Rectal smooth muscle tissue (tissue), 1 donor: Measurements from ENCODE around the gene SEMA3C.

Source experiments
- H3K27ac ChIP-seq: one replicate; pipeline ENCODE4 v1.7.0; 2013; ENCODE audit warnings: low read depth, low read length, inconsistent platforms
- H3K27me3 ChIP-seq: one replicate; pipeline ENCODE4 v1.7.0; 2013; ENCODE audit warnings: low read length; ENCODE audit not compliant: control insufficient read depth, insufficient read depth
- H3K36me3 ChIP-seq: one replicate; pipeline ENCODE4 v1.7.0; 2013; ENCODE audit warnings: low read length; ENCODE audit not compliant: control insufficient read depth, insufficient read depth
- H3K4me1 ChIP-seq: one replicate; pipeline ENCODE4 v1.7.0; 2013; ENCODE audit warnings: low read length; ENCODE audit not compliant: control insufficient read depth, insufficient read depth
- H3K4me3 ChIP-seq: one replicate; pipeline ENCODE4 v1.7.0; 2013; ENCODE audit warnings: low read length
- H3K9ac ChIP-seq: one replicate; pipeline ENCODE4 v1.7.0; 2013; ENCODE audit warnings: low read length

The SEMA3C gene

GRCh38 chr7:80773787-80774508 lies 144.9 kb downstream of the SEMA3C start:
- peak overlapping the region; percentile 73 for H3K27ac ChIP-seq
- H3K4me3 ChIP-seq, result no peak overlapping the region
- H3K9ac ChIP-seq, result no peak overlapping the region
- H3K36me3 ChIP-seq, result no peaks in the 10 kb centered on the region
- no peaks in the 10 kb centered on the region for H3K27me3 ChIP-seq
- peaks cover 34% of the 10 kb centered on the region for H3K4me1 ChIP-seq

- H3K4me1 ChIP-seq, result peaks cover 34% of the 10 kb centered on the region
- no peaks in the 10 kb centered on the region for H3K27me3 ChIP-seq
- no peaks in the 10 kb centered on the region for H3K36me3 ChIP-seq
- H3K9ac ChIP-seq, result no peak overlapping the region
- H3K27ac ChIP-seq, result peak overlapping the region; percentile 34
- no peak overlapping the region for H3K4me3 ChIP-seq
Measured at GRCh38 chr7:80772347-80772993, 146.4 kb downstream of the SEMA3C start.

DNA sequence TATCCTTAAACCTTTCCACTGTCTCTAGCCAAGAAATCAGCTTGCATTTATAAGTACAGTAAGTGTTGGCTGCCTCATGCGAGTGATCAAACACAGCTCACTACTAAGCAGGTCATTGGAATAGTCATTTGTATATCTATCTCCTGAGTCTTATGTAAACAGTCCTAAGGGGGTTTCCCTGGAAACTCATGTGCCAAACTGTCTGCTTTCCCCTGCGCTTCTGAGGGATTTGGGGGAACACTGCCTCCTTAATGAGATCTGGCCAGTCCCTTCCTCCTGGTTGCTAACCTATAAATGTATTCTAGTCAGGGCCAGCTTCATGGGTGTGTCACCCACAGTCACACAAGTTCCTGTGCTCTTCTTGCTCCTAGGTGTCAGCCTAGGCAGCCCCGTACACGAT lies 147.3 kb downstream of the SEMA3C start:
- Histone ChIP-seq H3K27ac (peak overlapping the region; percentile 4), H3K9ac (no peak overlapping the region), H3K4me1 (peaks cover 34% of the 10 kb centered on the region), H3K4me3 (no peak overlapping the region), H3K27me3 (no peaks in the 10 kb centered on the region), H3K36me3 (no peaks in the 10 kb centered on the region)

- Histone ChIP-seq H3K4me1 (peaks cover 34% of the 10 kb centered on the region), H3K4me3 (no peak overlapping the region), H3K27me3 (no peaks in the 10 kb centered on the region), H3K27ac (peak overlapping the region; percentile 60), H3K36me3 (no peaks in the 10 kb centered on the region), H3K9ac (no peak overlapping the region)
Measured at GRCh38 chr7:80770675-80771081, 148.2 kb downstream of the SEMA3C start.

DNA sequence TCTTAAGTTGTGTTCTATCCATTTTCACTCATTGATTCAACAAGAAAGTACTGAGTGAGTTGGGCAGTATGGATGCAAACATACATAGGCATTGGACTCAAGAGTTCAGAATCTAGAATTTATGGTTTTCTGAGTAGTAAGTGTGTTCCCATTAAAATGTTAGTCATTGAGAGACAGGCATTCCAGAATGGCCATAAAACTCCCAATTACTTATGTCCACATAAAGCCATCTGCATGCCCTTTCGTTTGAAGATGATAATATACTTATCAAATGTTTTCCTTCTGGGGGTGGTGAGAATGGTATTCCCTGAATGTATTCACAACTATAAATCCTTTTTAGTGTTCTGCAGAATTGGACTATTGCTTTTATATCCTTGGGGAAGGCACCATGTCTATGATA lies 148.8 kb downstream of the SEMA3C start:
- peaks cover 34% of the 10 kb centered on the region for H3K4me1 ChIP-seq
- no peak overlapping the region for H3K27ac ChIP-seq
- H3K36me3 ChIP-seq, result no peaks in the 10 kb centered on the region
- H3K27me3 ChIP-seq, result no peaks in the 10 kb centered on the region
- no peak overlapping the region for H3K9ac ChIP-seq
- H3K4me3 ChIP-seq, result no peak overlapping the region

- Histone ChIP-seq H3K4me3 (no peak overlapping the region), H3K27me3 (no peaks in the 10 kb centered on the region), H3K36me3 (no peaks in the 10 kb centered on the region), H3K9ac (no peak overlapping the region), H3K27ac (no peak overlapping the region), H3K4me1 (peaks cover 29% of the 10 kb centered on the region)
Measured at GRCh38 chr7:80768756-80769155, 150.1 kb downstream of the SEMA3C start.

- H3K9ac ChIP-seq, result no peak overlapping the region
- no peak overlapping the region for H3K4me3 ChIP-seq
- no peak overlapping the region for H3K27ac ChIP-seq
- peaks cover 20% of the 10 kb centered on the region for H3K4me1 ChIP-seq
- H3K27me3 ChIP-seq, result no peaks in the 10 kb centered on the region
- H3K36me3 ChIP-seq, result no peaks in the 10 kb centered on the region
Measured at GRCh38 chr7:80767654-80768053, 151.2 kb downstream of the SEMA3C start.

DNA sequence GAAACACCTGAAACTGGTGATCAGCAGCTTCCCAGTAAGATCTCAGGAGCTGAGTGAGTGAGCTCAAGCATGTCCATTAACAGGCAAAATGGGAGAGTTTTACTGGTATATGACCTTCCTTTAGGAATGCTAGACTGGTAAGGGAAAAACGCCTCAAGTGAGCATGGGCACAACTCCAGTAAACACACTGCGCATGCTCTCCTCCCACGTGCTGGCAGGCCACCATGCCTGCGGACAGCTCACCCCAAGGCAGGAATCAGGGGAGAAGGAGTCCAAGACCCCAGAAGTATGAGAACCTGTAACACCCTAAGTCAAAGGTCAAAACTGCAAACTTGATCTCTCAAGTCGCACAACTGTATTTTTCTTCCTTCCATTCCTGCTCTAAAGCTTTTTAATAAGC lies 152.1 kb downstream of the SEMA3C start:
- Histone ChIP-seq H3K27me3 (no peaks in the 10 kb centered on the region), H3K4me1 (peaks cover 11% of the 10 kb centered on the region), H3K27ac (peak overlapping the region; percentile 24)

DNA sequence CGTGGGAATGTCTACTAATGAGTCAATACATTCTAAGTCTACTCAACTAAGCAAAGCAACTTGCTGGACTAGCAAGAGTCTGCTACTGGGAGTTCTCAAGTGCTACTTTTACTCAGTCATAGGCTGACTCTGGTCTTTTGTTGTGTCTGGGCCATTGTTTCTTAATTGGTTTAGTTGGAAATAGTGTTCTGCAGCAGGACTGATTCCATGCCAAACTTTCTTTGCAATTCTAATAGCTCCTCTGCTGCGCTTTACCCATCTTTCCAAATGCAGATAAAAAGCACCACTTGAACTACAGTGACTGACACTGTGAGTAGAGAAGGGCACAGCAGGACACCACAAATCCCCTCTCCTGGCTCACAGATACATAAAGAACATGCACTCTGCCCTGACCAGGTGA lies 154.7 kb downstream of the SEMA3C start:
- Histone ChIP-seq H3K27ac (no peak overlapping the region), H3K9ac (no peak overlapping the region), H3K4me1 (peaks cover 5% of the 10 kb centered on the region), H3K4me3 (no peak overlapping the region), H3K36me3 (no peaks in the 10 kb centered on the region), H3K27me3 (no peaks in the 10 kb centered on the region)

More for the DNA sequence above, 152.1 kb downstream of the SEMA3C start:
- H3K9ac ChIP-seq, result no peak overlapping the region
- no peak overlapping the region for H3K4me3 ChIP-seq
- no peaks in the 10 kb centered on the region for H3K36me3 ChIP-seq

GRCh38 chr7:80763704-80764103 lies 155.1 kb downstream of the SEMA3C start:
- no peaks in the 10 kb centered on the region for H3K36me3 ChIP-seq
- H3K27ac ChIP-seq, result no peak overlapping the region
- H3K4me3 ChIP-seq, result no peak overlapping the region

GRCh38 chr7:80763289-80763688 lies 155.6 kb downstream of the SEMA3C start:
- Histone ChIP-seq H3K9ac (no peak overlapping the region), H3K27ac (no peak overlapping the region)

More at GRCh38 chr7:80763704-80764103, 155.1 kb downstream of the SEMA3C start:
- Histone ChIP-seq H3K4me1 (peaks cover 5% of the 10 kb centered on the region), H3K9ac (no peak overlapping the region), H3K27me3 (no peaks in the 10 kb centered on the region)

GRCh38 chr7:80760292-80760691 lies 158.6 kb downstream of the SEMA3C start:
- no peak overlapping the region for H3K4me3 ChIP-seq
- H3K9ac ChIP-seq, result no peak overlapping the region

More at GRCh38 chr7:80763289-80763688, 155.6 kb downstream of the SEMA3C start:
- Histone ChIP-seq H3K4me3 (no peak overlapping the region), H3K36me3 (no peaks in the 10 kb centered on the region), H3K27me3 (no peaks in the 10 kb centered on the region), H3K4me1 (peaks cover 5% of the 10 kb centered on the region)

More at GRCh38 chr7:80760292-80760691, 158.6 kb downstream of the SEMA3C start:
- Histone ChIP-seq H3K27me3 (no peaks in the 10 kb centered on the region), H3K4me1 (peaks cover 5% of the 10 kb centered on the region), H3K27ac (peak overlapping the region; percentile 32), H3K36me3 (peaks cover 3% of the 10 kb centered on the region)
